Activated CD4-positive, alpha-beta T cell treated with anti-CD3 and anti-CD28 coated beads for 24 hours (primary cell): ENCODE measurements around the gene MYO5B.
"Not testable (repeated sequence)": the region's sequence is repeated elsewhere in the genome, so short reads cannot be mapped to it uniquely, and the experiment has no call there.

ENCODE experiments used
- DNase-seq, 2 donors: peaks; one replicate each; pipeline ENCODE4 v3.0.0-alpha.2; 2020; ENCODE audit warnings: low read depth in 2 of 2

The MYO5B gene

GRCh38 chr18:50099725-50100407 lies 95.1 kb downstream of the MYO5B start:
- no peak for DNase-seq

- no peak for DNase-seq
Measured at GRCh38 chr18:50097702-50098101, 97.2 kb downstream of the MYO5B start.

GRCh38 chr18:50096766-50097435 lies 98.0 kb downstream of the MYO5B start:
- DNase-seq = no peak

GRCh38 chr18:50094786-50095185 lies 100.2 kb downstream of the MYO5B start:
- not testable (repeated sequence) for DNase-seq

GRCh38 chr18:50094221-50094773 lies 100.7 kb downstream of the MYO5B start:
- no peak for DNase-seq

GRCh38 chr18:50093366-50094064 lies 101.4 kb downstream of the MYO5B start:
- no peak for DNase-seq

- no peak for DNase-seq
Measured at GRCh38 chr18:50092245-50092805, 102.6 kb downstream of the MYO5B start.

- DNase-seq = no peak
Measured at GRCh38 chr18:50091509-50092244, 103.3 kb downstream of the MYO5B start.

GRCh38 chr18:50090370-50091312 lies 104.3 kb downstream of the MYO5B start:
- DNase-seq = no peak

- DNase-seq = no peak
Measured at GRCh38 chr18:50089702-50090101, 105.2 kb downstream of the MYO5B start.

GRCh38 chr18:50083708-50084107 lies 111.2 kb downstream of the MYO5B start:
- no peak for DNase-seq

- no peak for DNase-seq
Measured at GRCh38 chr18:50080932-50081560, 113.9 kb downstream of the MYO5B start.

- no peak for DNase-seq
Measured at GRCh38 chr18:50080316-50080715, 114.6 kb downstream of the MYO5B start.

- no peak for DNase-seq
Measured at GRCh38 chr18:50079571-50080295, 115.2 kb downstream of the MYO5B start.

- DNase-seq = no peak
Measured at GRCh38 chr18:50076277-50076676, 118.7 kb downstream of the MYO5B start.

GRCh38 chr18:50075772-50076171 lies 119.2 kb downstream of the MYO5B start:
- no peak for DNase-seq

GRCh38 chr18:50074404-50074803 lies 120.5 kb downstream of the MYO5B start:
- no peak for DNase-seq

GRCh38 chr18:50073319-50073718 lies 121.6 kb downstream of the MYO5B start:
- DNase-seq = no peak

GRCh38 chr18:50072146-50072545 lies 122.8 kb downstream of the MYO5B start:
- DNase-seq = no peak
